PFSK-1 (cell line): ENCODE results near the gene FOXO3.

Experiments
- POLR2AphosphoS5 ChIP-seq: IDR thresholded peaks from 2 replicates; pipeline ENCODE4 v1.6.1; 2012; ENCODE audit warnings: low read depth, mild to moderate bottlenecking, control low read depth, low read length, moderate library complexity
- REST ChIP-seq, 2 experiments: IDR thresholded peaks; 2 replicates each; pipeline versions ENCODE4 v1.6.1 to v1.8.0; 2011 to 2012; ENCODE audit warnings: low read depth in 2 of 2, low read length in 2 of 2, control low read depth in 1 of 2, inconsistent platforms in 1 of 2, mild to moderate bottlenecking in 1 of 2, moderate library complexity in 1 of 2; ENCODE audit not compliant: insufficient read depth in 1 of 2
- SIN3A ChIP-seq: IDR thresholded peaks from 2 replicates; pipeline ENCODE4 v1.6.1; 2012; ENCODE audit warnings: mild to moderate bottlenecking, low read length, moderate library complexity, borderline replicate concordance; ENCODE audit not compliant: insufficient read depth
- TAF1 ChIP-seq: IDR thresholded peaks from 2 replicates; pipeline ENCODE4 v1.6.1; 2012; ENCODE audit warnings: low read length, control low read depth, borderline replicate concordance; ENCODE audit not compliant: insufficient read depth

- TF ChIP-seq TAF1 (no peak), SIN3A (no peak), REST (IDR thresholded peaks at IDR 0.05; ENCODE audit: insufficient read depth in 1 of 2, low read depth in 2 of 2, low read length in 2 of 2) (no peak), POLR2AphosphoS5 (no peak)
Observed at GRCh38 chr6:108541843-108542759, 18.6 kb upstream of the FOXO3 start.
